Colonic mucosa (tissue), 4 donors: Measurements from ENCODE around the gene SEMG1. TPM values are rescaled to one million over a fixed set of nuclear protein-coding genes. Genes with fewer than 3 reads are reported as not detected.

Experiments used
- DNase-seq: peaks from one replicate; pipeline ENCODE4 v3.0.0-alpha.2; 2020
- H3K27ac ChIP-seq: fragments of 200-600 bp; one replicate; pipeline ENCODE4 v1.8.0; 2021
- H3K27me3 ChIP-seq: fragments of 200-600 bp; one replicate; pipeline ENCODE4 v1.8.0; 2021
- H3K36me3 ChIP-seq: fragments of 200-600 bp; one replicate; pipeline ENCODE4 v1.8.0; 2021
- H3K4me1 ChIP-seq: fragments of 200-600 bp; one replicate; pipeline ENCODE4 v1.8.0; 2021; ENCODE audit warnings: mild to moderate bottlenecking
- H3K4me3 ChIP-seq: fragments of 200-600 bp; one replicate; pipeline ENCODE4 v1.8.0; 2021
- H3K9ac ChIP-seq, 2 donors: one replicate each; pipeline ENCODE4 v1.7.0; 2013; ENCODE audit warnings: control low read depth in 2 of 2, low read depth in 2 of 2, low read length in 2 of 2
- H3K9me3 ChIP-seq: fragments of 200-600 bp; one replicate; pipeline ENCODE4 v1.8.0; 2021
- intact Hi-C: fragments of 100-400 bp; cut with DNase I; formaldehyde crosslinking; loops from one replicate; pipeline ENCODE4 v1.14.1; 2022
- total RNA-seq, 2 donors: library from RNA; stranded (reverse); fragmentation: NEBNext Ultra II Directional in 1 of 2; extraction: Animal tissue kit (Norgen Biotek cat#: 25700) in 1 of 2; gene quantifications; one replicate each; pipeline ENCODE4 v1.2.1, GENCODE V29; 2021
- TF ChIP-seq, protein P1 (sequence below): fragments of 200-600 bp; IDR thresholded peaks from one replicate; pipeline ENCODE4 v1.8.0; 2022; ENCODE audit warnings: antibody characterized with exemption, mild to moderate bottlenecking
- donor health status: healthy.
- donor health status: DM: no; HTN: no; CAD: no.
- donor health status: DM: no; HTN: no; CAD: no.

Gene SEMG1
- total RNA-seq, 2 donors from 2014 or later, result 0.42 to 1.0 TPM

DNA sequence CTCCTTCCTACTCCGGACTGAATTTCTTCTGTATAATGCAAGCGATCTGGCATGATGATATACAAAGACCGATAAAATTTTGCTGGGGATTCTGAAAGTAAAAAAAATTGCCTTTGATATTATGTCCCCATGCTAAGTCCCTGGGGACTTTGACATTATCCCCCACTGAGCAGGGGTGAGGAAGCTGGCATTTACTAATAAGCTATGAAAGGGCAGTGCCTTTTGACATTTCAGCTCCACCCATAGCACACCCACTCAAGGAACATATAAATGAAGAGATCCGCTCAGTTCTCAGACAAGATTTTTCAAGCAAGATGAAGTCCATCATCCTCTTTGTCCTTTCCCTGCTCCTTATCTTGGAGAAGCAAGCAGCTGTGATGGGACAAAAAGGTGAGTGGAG, 14.2 kb downstream of the SEMG1 start, which contains the start of gene SEMG2:
Gene SEMG2, plus strand, starts transcription at position 298 of the 400 bp plus-strand sequence. Its CDS starts 17 bp downstream, at position 315.
- H3K4me3 ChIP-seq, result no peak within 1 kb of the TSS
- no peaks in the 10 kb centered on the region for H3K36me3 ChIP-seq
- no peaks in the 10 kb centered on the region for H3K27me3 ChIP-seq
- intact Hi-C loops, result no loop called here
- DNase-seq, result no peak
- no peaks in the 10 kb centered on the region for H3K9me3 ChIP-seq
- H3K4me1 ChIP-seq, result no peaks in the 10 kb centered on the region
- TF ChIP-seq, protein P1, sequence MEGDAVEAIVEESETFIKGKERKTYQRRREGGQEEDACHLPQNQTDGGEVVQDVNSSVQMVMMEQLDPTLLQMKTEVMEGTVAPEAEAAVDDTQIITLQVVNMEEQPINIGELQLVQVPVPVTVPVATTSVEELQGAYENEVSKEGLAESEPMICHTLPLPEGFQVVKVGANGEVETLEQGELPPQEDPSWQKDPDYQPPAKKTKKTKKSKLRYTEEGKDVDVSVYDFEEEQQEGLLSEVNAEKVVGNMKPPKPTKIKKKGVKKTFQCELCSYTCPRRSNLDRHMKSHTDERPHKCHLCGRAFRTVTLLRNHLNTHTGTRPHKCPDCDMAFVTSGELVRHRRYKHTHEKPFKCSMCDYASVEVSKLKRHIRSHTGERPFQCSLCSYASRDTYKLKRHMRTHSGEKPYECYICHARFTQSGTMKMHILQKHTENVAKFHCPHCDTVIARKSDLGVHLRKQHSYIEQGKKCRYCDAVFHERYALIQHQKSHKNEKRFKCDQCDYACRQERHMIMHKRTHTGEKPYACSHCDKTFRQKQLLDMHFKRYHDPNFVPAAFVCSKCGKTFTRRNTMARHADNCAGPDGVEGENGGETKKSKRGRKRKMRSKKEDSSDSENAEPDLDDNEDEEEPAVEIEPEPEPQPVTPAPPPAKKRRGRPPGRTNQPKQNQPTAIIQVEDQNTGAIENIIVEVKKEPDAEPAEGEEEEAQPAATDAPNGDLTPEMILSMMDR, result no peak
- no peak within 1 kb of the TSS for H3K27ac ChIP-seq
- H3K9ac ChIP-seq, result no peak within 1 kb of the TSS

DNA sequence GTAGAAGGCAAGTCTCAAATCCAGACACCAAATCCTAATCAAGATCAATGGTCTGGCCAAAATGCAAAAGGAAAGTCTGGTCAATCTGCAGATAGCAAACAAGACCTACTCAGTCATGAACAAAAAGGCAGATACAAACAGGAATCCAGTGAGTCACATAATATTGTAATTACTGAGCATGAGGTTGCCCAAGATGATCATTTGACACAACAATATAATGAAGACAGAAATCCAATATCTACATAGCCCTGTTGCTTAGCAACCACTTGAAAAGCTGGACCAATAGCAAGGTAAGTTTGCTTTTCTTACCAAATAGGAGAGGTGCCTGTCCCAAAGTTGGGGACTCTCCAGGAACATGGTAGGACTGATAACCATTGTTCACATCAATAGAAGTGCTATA, 16.3 kb downstream of the SEMG1 start:
- no peak for DNase-seq
- H3K27ac ChIP-seq, result no peak overlapping the region
- TF ChIP-seq, protein P1, result no peak

DNA sequence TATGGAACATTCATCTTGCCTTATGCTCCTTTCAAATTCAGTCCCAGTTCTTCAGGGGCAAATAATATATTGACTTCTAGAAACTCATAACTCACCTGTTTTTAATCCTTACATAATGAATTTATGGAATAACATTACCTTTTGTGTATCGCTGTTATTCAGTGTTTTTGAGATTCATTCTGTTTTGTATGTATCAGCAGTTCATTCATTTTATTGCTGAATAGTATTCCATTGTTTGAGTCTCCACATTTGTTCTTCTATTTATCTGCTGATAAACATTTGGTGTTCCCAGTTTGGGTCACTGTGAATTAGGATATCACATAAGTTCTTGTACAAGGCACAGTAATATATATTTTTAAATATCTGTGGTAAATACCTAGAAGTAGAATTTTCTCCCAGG, 19.5 kb downstream of the SEMG1 start:
- intact Hi-C loops, result no loop called here
- Histone ChIP-seq H3K27ac (no peak overlapping the region), H3K9ac (no peak overlapping the region), H3K36me3 (no peaks in the 10 kb centered on the region), H3K27me3 (no peaks in the 10 kb centered on the region), H3K9me3 (no peaks in the 10 kb centered on the region), H3K4me3 (no peak overlapping the region), H3K4me1 (no peaks in the 10 kb centered on the region)
- TF ChIP-seq, protein P1, result no peak
- DNase-seq, result no peak

More for the DNA sequence above, 16.3 kb downstream of the SEMG1 start:
- Histone ChIP-seq H3K36me3 (no peaks in the 10 kb centered on the region), H3K4me1 (no peaks in the 10 kb centered on the region), H3K27me3 (no peaks in the 10 kb centered on the region), H3K4me3 (no peak overlapping the region), H3K9me3 (no peaks in the 10 kb centered on the region), H3K9ac (no peak overlapping the region)
- intact Hi-C loops, result no loop called here

DNA sequence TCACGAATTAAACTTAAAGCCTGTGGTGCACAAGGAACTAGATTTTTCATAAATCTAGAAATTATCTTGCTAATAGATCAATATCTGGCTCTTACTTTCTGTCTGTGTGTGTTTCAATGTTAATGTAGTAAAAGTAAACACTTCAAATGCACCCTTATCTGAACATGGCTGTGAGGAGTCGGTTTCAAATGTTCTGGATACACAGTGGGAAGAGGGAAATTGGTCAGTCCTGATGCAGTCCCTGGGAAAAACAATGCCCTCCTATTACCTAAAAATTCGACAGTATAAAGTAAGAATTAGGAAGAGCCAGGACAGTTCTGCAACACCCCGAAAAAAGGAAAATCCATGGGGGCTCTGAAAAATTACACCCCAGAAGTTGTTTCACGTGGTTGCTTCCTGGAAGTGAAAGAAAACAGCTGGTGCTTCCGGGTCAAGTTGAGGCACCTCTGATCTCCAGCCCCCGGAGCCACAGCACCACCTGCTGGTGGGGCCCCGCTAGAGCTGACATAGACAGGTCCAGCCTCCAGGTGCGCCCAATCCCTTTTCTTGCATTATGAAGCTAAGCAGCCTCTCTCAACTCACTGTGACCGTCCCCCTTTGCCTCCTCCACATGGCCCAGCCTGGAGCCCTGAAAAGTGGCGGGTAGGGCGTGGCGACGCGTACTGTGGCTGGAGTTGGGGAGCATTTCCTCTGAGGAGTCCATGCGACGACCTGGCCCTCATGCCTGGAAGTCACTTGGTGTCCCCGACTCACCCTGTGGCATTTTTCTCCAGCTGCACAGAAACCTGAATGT, 22.6 kb downstream of the SEMG1 start:
- H3K27ac ChIP-seq, result no peak overlapping the region
- no peaks in the 10 kb centered on the region for H3K27me3 ChIP-seq
- H3K4me1 ChIP-seq, result no peaks in the 10 kb centered on the region
- H3K36me3 ChIP-seq, result no peaks in the 10 kb centered on the region
- H3K4me3 ChIP-seq, result no peak overlapping the region
- no peaks in the 10 kb centered on the region for H3K9me3 ChIP-seq
- intact Hi-C loops, result loop anchor here (5.0 kb wide), 2 partner anchors 87 to 132 kb away; no protein-coding TSS in a partner anchor
- TF ChIP-seq, protein P1, result peak; percentile 73
- no peak overlapping the region for H3K9ac ChIP-seq
- peak; percentile 88 for DNase-seq

DNA sequence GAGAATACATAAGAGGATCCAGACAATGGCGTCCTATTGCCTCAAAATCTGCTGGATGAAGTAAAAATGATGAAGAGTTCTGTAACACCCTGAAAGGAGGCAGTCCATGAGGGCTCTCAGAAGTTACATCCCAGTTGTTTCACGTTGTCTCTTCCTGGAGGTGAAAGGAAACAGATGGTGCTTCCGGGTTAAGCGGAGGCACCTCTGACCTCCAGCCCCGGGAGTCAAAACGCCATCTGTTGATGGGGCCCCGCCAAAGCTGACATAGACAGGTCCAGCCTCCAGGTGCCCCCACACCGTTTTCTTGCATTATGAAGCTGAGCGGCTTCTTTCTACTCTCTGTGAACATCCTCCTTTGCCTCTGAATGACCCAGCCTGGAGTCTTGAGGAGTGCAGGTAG, 23.8 kb downstream of the SEMG1 start:
- Histone ChIP-seq H3K9me3 (no peaks in the 10 kb centered on the region), H3K27ac (no peak overlapping the region), H3K4me1 (no peaks in the 10 kb centered on the region), H3K27me3 (no peaks in the 10 kb centered on the region), H3K9ac (no peak overlapping the region), H3K4me3 (no peak overlapping the region), H3K36me3 (no peaks in the 10 kb centered on the region)
- intact Hi-C loops, result loop anchor here (5.0 kb wide), 2 partner anchors 88 to 133 kb away; no protein-coding TSS in a partner anchor
- TF ChIP-seq, protein P1, result no peak
- DNase-seq, result no peak
